Measurements from ENCODE around the gene SCIN. TPM values are rescaled to one million over a fixed set of nuclear protein-coding genes. Genes with fewer than 3 reads are reported as not detected.

SCIN gene
- polyA plus RNA-seq, 1 of the 3 experiments (the other 2 are of a cell fraction), result 0.02 TPM

GRCh38 chr7:12578930-12579640 is 8.6 kb downstream of the SCIN start:
- Histone ChIP-seq H3K4me3 (ENCODE audit: low read depth in 2 of 2, low read length in 1 of 2) (no peak overlapping the region), H3K27me3 (ENCODE audit: insufficient read depth) (no peaks in the 10 kb centered on the region; the same call in 1 of the 2 replicates), H3K27ac (ENCODE audit: low read depth in 2 of 2, low read length in 1 of 2) (no peak overlapping the region), H3K9ac (no peak overlapping the region), H2AFZ (ENCODE audit: low read depth) (no peak overlapping the region), H3K4me1 (ENCODE audit: control insufficient read depth in 1 of 2, insufficient read depth in 2 of 2, low read depth in 1 of 2, low read length in 1 of 2) (no peaks in the 10 kb centered on the region), H3K9me2 (no peaks in the 10 kb centered on the region), H3K4me2 (no peak overlapping the region), H3F3A (replicated peaks; ENCODE audit: insufficient read depth) (no peaks in the 10 kb centered on the region), H3K9me3 (no peaks in the 10 kb centered on the region), H3K79me2 (ENCODE audit: insufficient read depth) (no peaks in the 10 kb centered on the region), H3K36me3 (replicated peaks in 1 of 2; ENCODE audit: control insufficient read depth in 1 of 2, insufficient read depth in 2 of 2, low read length in 1 of 2) (no peaks in the 10 kb centered on the region), H4K20me1 (ENCODE audit: insufficient read depth) (no peaks in the 10 kb centered on the region)
- 40% methylated on average over 8 of the region's 8 CpGs for WGBS (ENCODE audit: low lambda C conversion rate)
- TF ChIP-seq, protein P1, sequence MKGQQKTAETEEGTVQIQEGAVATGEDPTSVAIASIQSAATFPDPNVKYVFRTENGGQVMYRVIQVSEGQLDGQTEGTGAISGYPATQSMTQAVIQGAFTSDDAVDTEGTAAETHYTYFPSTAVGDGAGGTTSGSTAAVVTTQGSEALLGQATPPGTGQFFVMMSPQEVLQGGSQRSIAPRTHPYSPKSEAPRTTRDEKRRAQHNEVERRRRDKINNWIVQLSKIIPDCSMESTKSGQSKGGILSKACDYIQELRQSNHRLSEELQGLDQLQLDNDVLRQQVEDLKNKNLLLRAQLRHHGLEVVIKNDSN (IDR thresholded peaks at IDR 0.05; ENCODE audit: borderline replicate concordance, low read depth), result no peak
- TF ChIP-seq, protein P2, sequence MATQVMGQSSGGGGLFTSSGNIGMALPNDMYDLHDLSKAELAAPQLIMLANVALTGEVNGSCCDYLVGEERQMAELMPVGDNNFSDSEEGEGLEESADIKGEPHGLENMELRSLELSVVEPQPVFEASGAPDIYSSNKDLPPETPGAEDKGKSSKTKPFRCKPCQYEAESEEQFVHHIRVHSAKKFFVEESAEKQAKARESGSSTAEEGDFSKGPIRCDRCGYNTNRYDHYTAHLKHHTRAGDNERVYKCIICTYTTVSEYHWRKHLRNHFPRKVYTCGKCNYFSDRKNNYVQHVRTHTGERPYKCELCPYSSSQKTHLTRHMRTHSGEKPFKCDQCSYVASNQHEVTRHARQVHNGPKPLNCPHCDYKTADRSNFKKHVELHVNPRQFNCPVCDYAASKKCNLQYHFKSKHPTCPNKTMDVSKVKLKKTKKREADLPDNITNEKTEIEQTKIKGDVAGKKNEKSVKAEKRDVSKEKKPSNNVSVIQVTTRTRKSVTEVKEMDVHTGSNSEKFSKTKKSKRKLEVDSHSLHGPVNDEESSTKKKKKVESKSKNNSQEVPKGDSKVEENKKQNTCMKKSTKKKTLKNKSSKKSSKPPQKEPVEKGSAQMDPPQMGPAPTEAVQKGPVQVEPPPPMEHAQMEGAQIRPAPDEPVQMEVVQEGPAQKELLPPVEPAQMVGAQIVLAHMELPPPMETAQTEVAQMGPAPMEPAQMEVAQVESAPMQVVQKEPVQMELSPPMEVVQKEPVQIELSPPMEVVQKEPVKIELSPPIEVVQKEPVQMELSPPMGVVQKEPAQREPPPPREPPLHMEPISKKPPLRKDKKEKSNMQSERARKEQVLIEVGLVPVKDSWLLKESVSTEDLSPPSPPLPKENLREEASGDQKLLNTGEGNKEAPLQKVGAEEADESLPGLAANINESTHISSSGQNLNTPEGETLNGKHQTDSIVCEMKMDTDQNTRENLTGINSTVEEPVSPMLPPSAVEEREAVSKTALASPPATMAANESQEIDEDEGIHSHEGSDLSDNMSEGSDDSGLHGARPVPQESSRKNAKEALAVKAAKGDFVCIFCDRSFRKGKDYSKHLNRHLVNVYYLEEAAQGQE (IDR thresholded peaks at IDR 0.05; ENCODE audit: low read depth, low read length), result no peak
- TF ChIP-seq SMC3 (IDR thresholded peaks at IDR 0.05; ENCODE audit: low read depth, low read length), result no peak
- TF ChIP-seq, protein P3, sequence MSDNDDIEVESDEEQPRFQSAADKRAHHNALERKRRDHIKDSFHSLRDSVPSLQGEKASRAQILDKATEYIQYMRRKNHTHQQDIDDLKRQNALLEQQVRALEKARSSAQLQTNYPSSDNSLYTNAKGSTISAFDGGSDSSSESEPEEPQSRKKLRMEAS (IDR thresholded peaks at IDR 0.05; ENCODE audit: low read depth), result no peak
- TF ChIP-seq, protein P4, sequence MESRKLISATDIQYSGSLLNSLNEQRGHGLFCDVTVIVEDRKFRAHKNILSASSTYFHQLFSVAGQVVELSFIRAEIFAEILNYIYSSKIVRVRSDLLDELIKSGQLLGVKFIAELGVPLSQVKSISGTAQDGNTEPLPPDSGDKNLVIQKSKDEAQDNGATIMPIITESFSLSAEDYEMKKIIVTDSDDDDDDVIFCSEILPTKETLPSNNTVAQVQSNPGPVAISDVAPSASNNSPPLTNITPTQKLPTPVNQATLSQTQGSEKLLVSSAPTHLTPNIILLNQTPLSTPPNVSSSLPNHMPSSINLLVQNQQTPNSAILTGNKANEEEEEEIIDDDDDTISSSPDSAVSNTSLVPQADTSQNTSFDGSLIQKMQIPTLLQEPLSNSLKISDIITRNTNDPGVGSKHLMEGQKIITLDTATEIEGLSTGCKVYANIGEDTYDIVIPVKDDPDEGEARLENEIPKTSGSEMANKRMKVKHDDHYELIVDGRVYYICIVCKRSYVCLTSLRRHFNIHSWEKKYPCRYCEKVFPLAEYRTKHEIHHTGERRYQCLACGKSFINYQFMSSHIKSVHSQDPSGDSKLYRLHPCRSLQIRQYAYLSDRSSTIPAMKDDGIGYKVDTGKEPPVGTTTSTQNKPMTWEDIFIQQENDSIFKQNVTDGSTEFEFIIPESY (IDR thresholded peaks at IDR 0.05; ENCODE audit: borderline replicate concordance, low read depth), result no peak
- CTCF ChIA-PET, result interaction anchor here (0.6 to 1.4 kb wide), 7 partner anchors 18 to 621 kb away, joined by 3 to 4 read pairs (median 3); no protein-coding TSS in a partner anchor
- DNase-seq, result no peak
- POLR2A ChIA-PET, result no interaction called here

DNA sequence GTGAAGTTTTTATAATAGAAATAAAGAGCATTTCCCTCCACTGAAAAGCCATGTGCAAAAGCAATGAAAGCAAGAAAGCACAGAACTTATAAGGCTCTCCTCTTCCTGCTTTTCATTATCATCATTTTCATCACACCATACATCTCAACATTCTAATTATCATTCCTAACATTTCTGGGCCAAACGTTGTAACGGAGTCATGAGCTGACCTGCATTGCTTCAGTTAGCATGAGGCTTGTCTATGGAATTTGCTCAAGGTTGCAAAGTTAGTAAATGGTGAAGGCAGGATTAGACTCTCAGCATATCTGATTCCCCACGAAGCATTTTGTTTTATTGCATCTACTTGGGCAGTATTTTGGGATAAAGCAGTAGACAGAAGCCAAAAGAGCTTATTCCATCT is 11.4 kb downstream of the SCIN start:
- ChIA-PET CTCF (interaction anchor here (0.7 to 3.1 kb wide), 4 partner anchors 11 to 62 kb away, joined by 3 to 12 read pairs (median 3); no protein-coding TSS in a partner anchor), POLR2A (no interaction called here)
- H4K20me1 ChIP-seq (ENCODE audit: insufficient read depth), result no peaks in the 10 kb centered on the region
- no peak for DNase-seq
- no peaks in the 10 kb centered on the region for H3K4me1 ChIP-seq (ENCODE audit: control insufficient read depth in 1 of 2, insufficient read depth in 2 of 2, low read depth in 1 of 2, low read length in 1 of 2)
- no peak overlapping the region for H3K27ac ChIP-seq (ENCODE audit: low read depth in 2 of 2, low read length in 1 of 2)
- no peaks in the 10 kb centered on the region; the same call in 1 of the 2 replicates for H3K27me3 ChIP-seq (ENCODE audit: insufficient read depth)
- H3K36me3 ChIP-seq (replicated peaks in 1 of 2; ENCODE audit: control insufficient read depth in 1 of 2, insufficient read depth in 2 of 2, low read length in 1 of 2), result no peaks in the 10 kb centered on the region
- no peak overlapping the region for H2AFZ ChIP-seq (ENCODE audit: low read depth)
- no peak overlapping the region for H3K4me2 ChIP-seq
- H3F3A ChIP-seq (replicated peaks; ENCODE audit: insufficient read depth), result no peaks in the 10 kb centered on the region
- no peaks in the 10 kb centered on the region for H3K79me2 ChIP-seq (ENCODE audit: insufficient read depth)
- WGBS (ENCODE audit: low lambda C conversion rate), result 12% methylated on average over 3 of the region's 3 CpGs
- H3K4me3 ChIP-seq (ENCODE audit: low read depth in 2 of 2, low read length in 1 of 2), result no peak overlapping the region
- H3K9me3 ChIP-seq, result no peaks in the 10 kb centered on the region
- H3K9me2 ChIP-seq, result no peaks in the 10 kb centered on the region
- no peak overlapping the region for H3K9ac ChIP-seq
- TF ChIP-seq NFIC (IDR thresholded peaks at IDR 0.05; ENCODE audit: borderline replicate concordance) (no peak), PBX3 (IDR thresholded peaks at IDR 0.05) (no peak), MEF2A (IDR thresholded peaks at IDR 0.05; ENCODE audit: borderline replicate concordance, low read depth) (no peak), RAD21 (IDR thresholded peaks at IDR 0.05; ENCODE audit: low read length) (no peak), MXI1 (IDR thresholded peaks at IDR 0.05; ENCODE audit: low read depth, low read length) (no peak)

All from SK-N-SH (cell line).